Neural cell (in vitro differentiated cells): ENCODE data around the gene GPI.
"Not testable (repeated sequence)": the region's sequence is repeated elsewhere in the genome, so short reads cannot be mapped to it uniquely, and the experiment has no call there.

Experiments used
- CTCF ChIP-seq: fragments of 450-650 bp; IDR thresholded peaks from 2 replicates; pipeline ENCODE4 v1.5.1; 2014; ENCODE audit warnings: antibody characterized with exemption, mild to moderate bottlenecking, moderate library complexity; ENCODE audit not compliant: poor library complexity, severe bottlenecking
- EP300 ChIP-seq: fragments of 450-650 bp; conservative IDR thresholded peaks from 2 replicates; pipeline ENCODE4 v1.6.1; 2014; ENCODE audit warnings: antibody characterized with exemption, mild to moderate bottlenecking, moderate library complexity; ENCODE audit not compliant: poor library complexity, severe bottlenecking
- EZH2 ChIP-seq: fragments of 200-600, 300-800 bp; shearing (Covaris generic), sonication (generic); IDR thresholded peaks from 2 replicates; pipeline ENCODE4 v1.6.1; 2014; ENCODE audit warnings: antibody characterized with exemption, low read length, borderline replicate concordance, mild to moderate bottlenecking; ENCODE audit not compliant: insufficient read depth, poor library complexity, severe bottlenecking
- MXI1 ChIP-seq: fragments of 450-650 bp; conservative IDR thresholded peaks from 2 replicates; pipeline ENCODE4 v1.6.1; 2014; ENCODE audit warnings: antibody characterized with exemption, mild to moderate bottlenecking; ENCODE audit not compliant: poor library complexity, severe bottlenecking
- REST ChIP-seq: IDR thresholded peaks from 2 replicates; pipeline ENCODE4 v1.6.1; 2012; ENCODE audit warnings: borderline replicate concordance
- SMC3 ChIP-seq: fragments of 450-650 bp; conservative IDR thresholded peaks from 2 replicates; pipeline ENCODE4 v1.6.1; 2014; ENCODE audit warnings: antibody characterized with exemption, mild to moderate bottlenecking, moderate library complexity; ENCODE audit not compliant: poor library complexity
- TAF1 ChIP-seq: IDR thresholded peaks from 2 replicates; pipeline ENCODE4 v1.6.1; 2012; ENCODE audit warnings: low read depth

GRCh38 chr19:34331596-34331995 is 33.4 kb upstream of the GPI start:
- TF ChIP-seq CTCF, REST, SMC3, MXI1, TAF1, EP300, EZH2: not testable (repeated sequence)
